Calu3 (cell line): ENCODE measurements around the gene PTPRN2. TPM values are rescaled to one million over a fixed set of nuclear protein-coding genes. Genes with fewer than 3 reads are reported as not detected.

Experiments used
- BruUV-seq: library from RNA; stranded (reverse); fragments of 400-500 nt; replicated peaks from 2 replicates; lab custom pipeline; 2021; lab: Mats Ljungman, UMichigan
- CTCF ChIA-PET: fragments of 300-600 bp; sonication (Branson Sonifier 250); formaldehyde crosslinking; loops from one replicate; lab custom pipeline; 2022; ENCODE audit warnings: antibody characterized with exemption; lab: Charles Lee
- DNase-seq: peaks from one replicate; pipeline ENCODE4 v3.0.0; 2022
- H3K27ac Mint-ChIP-seq: one replicate; pipeline ENCODE4 v1.8.0; 2022; ENCODE audit warnings: mixed read lengths; ENCODE audit not compliant: unreplicated experiment
- H3K27me3 Mint-ChIP-seq: one replicate; pipeline ENCODE4 v1.8.0; 2022; ENCODE audit warnings: mixed read lengths; ENCODE audit not compliant: unreplicated experiment
- H3K36me3 Mint-ChIP-seq: one replicate; pipeline ENCODE4 v1.8.0; 2022; ENCODE audit warnings: mild to moderate bottlenecking, moderate library complexity, mixed read lengths; ENCODE audit not compliant: insufficient read depth, unreplicated experiment
- H3K4me1 Mint-ChIP-seq: one replicate; pipeline ENCODE4 v1.8.0; 2022; ENCODE audit warnings: mild to moderate bottlenecking, low read depth, mixed read lengths; ENCODE audit not compliant: unreplicated experiment
- H3K4me3 Mint-ChIP-seq: one replicate; pipeline ENCODE4 v1.8.0; 2022; ENCODE audit warnings: mild to moderate bottlenecking, low read depth, moderate library complexity, mixed read lengths; ENCODE audit not compliant: unreplicated experiment
- H3K9me3 Mint-ChIP-seq: one replicate; pipeline ENCODE4 v1.8.0; 2022; ENCODE audit warnings: low read depth, mixed read lengths; ENCODE audit not compliant: unreplicated experiment
- CTCF ChIP-seq: fragments of 200-600 bp; IDR thresholded peaks from one replicate; pipeline ENCODE4 v1.8.0; 2022; ENCODE audit warnings: antibody characterized with exemption; ENCODE audit not compliant: unreplicated experiment
- intact Hi-C: fragments of 100-400 bp; cut with micrococcal nuclease; formaldehyde crosslinking; loops from one replicate; pipeline ENCODE4 v1.10.0; 2022; ENCODE audit not compliant: unreplicated experiment
- total RNA-seq: library from RNA; stranded (reverse); gene quantifications from 2 replicates; pipeline ENCODE4 v1.2.3, GENCODE V29; 2022

The PTPRN2 gene
- total RNA-seq, 1 experiment from 2014 or later = 2.0 TPM

GRCh38 chr7:158549616-158550393 is 37.8 kb downstream of the PTPRN2 start:
- CTCF ChIA-PET = interaction anchor here (0.7 kb wide), 1 partner anchor 372 kb away, joined by 3 read pairs; no protein-coding TSS in a partner anchor
- no TSS peak for BruUV-seq
- Mint-ChIP-seq H3K4me1 (no peaks in the 10 kb centered on the region), H3K9me3 (peaks cover 4% of the 10 kb centered on the region), H3K27me3 (no peaks in the 10 kb centered on the region), H3K27ac (no peak overlapping the region), H3K4me3 (no peak overlapping the region), H3K36me3 (peaks cover 6% of the 10 kb centered on the region)
- no peak for TF ChIP-seq CTCF
- DNase-seq = no peak
- intact Hi-C loops = no loop called here

GRCh38 chr7:158549176-158549615 is 38.4 kb downstream of the PTPRN2 start:
- Mint-ChIP-seq H3K4me1 (no peaks in the 10 kb centered on the region), H3K36me3 (peaks cover 6% of the 10 kb centered on the region), H3K4me3 (no peak overlapping the region), H3K27me3 (no peaks in the 10 kb centered on the region), H3K27ac (no peak overlapping the region), H3K9me3 (peaks cover 4% of the 10 kb centered on the region)
- intact Hi-C loops = no loop called here
- BruUV-seq = no TSS peak
- DNase-seq = no peak
- CTCF ChIA-PET = interaction anchor here (0.7 kb wide), 1 partner anchor 373 kb away, joined by 3 read pairs; no protein-coding TSS in a partner anchor
- TF ChIP-seq CTCF = no peak

- no peak for TF ChIP-seq CTCF
- BruUV-seq = no TSS peak
- Mint-ChIP-seq H3K4me1 (no peaks in the 10 kb centered on the region), H3K36me3 (peaks cover 6% of the 10 kb centered on the region), H3K9me3 (peaks cover 4% of the 10 kb centered on the region), H3K27me3 (no peaks in the 10 kb centered on the region), H3K4me3 (no peak overlapping the region), H3K27ac (no peak overlapping the region)
- intact Hi-C loops = no loop called here
- CTCF ChIA-PET = no interaction called here
- DNase-seq = no peak
Observed at GRCh38 chr7:158548726-158549125, 38.9 kb downstream of the PTPRN2 start.

- no peaks in the 10 kb centered on the region for H3K27me3 Mint-ChIP-seq
- CTCF ChIA-PET = no interaction called here
- H3K4me3 Mint-ChIP-seq = no peak overlapping the region
- no peak for DNase-seq
- peaks cover 4% of the 10 kb centered on the region for H3K9me3 Mint-ChIP-seq
- no peak for TF ChIP-seq CTCF
- H3K27ac Mint-ChIP-seq = no peak overlapping the region
- no TSS peak for BruUV-seq
- peaks cover 6% of the 10 kb centered on the region for H3K36me3 Mint-ChIP-seq
- no peaks in the 10 kb centered on the region for H3K4me1 Mint-ChIP-seq
- intact Hi-C loops = no loop called here
Observed at GRCh38 chr7:158547817-158548216, 39.8 kb downstream of the PTPRN2 start.
